ENCODE results near the gene MTG1.
"Not testable (repeated sequence)": the region's sequence is repeated elsewhere in the genome, so short reads cannot be mapped to it uniquely, and the experiment has no call there.

MTG1 gene

DNA sequence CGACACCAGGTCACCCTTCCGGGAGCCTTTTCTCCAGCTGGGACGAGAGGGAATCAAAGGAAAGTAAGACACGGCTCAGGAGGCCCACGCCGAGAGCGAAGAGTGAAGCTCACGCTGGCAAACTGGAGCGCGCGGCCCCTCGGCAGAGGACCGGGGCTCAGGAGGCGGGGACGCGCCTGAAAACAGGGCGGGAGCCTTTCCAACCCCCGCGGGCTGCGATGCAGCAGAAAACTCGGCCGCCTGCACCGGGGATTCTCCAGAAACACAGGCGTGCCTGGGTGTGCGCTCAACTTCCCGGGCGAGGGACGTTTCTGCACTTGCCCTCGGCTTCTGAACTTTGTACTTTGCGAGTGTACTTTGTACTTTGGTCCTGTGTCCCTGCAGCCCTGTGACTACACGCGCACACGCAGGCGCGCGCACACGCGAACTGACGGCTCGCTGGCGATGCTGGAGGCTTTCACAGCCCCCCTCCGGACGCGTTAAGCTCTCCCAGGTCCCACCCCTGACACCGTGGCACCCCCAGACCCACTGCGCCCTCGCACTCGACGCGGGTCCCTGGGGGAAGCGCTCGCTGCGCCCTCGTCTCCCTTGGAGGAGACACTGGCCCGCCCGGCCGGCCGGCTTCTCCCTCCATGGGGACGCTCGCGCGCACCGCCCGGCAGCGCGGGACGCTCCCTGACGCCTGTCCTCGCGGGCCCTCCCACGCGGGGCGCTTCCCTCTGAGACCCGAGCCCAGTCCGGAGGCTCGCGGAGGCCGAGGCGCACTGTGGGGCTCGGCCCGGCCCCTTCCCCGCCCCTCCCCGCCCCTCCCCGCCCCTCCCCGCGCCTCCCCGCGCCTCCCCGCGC is 15.5 kb upstream of the MTG1 start:
- peak; percentile 34 for DNase-seq

DNA sequence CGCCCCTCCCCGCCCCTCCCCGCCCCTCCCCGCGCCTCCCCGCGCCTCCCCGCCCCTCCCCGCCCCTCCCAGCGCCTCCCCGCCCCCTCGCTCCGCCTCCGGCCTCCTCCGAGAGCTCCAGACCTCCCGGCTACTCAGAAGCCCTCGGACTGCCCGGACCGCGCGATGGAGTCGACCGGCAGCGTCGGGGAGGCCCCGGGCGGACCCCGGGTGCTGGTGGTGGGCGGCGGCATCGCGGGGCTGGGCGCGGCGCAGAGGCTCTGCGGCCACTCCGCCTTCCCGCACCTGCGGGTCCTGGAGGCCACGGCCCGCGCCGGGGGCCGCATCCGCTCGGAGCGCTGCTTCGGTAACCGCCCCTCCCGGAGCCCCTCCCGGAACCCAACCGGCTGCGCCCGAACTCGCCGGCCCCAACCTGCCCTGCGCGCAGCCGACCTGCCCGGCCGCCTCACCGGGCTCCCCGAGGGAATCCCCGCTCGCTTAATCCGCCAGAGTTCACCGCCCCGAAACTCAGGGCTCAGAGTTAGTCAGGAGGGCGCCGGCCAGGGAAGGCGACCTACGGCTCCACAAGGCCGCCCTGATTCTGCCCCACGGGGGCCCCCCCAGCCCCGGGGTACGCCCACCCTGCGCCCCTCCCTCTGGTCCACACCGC is 14.7 kb upstream of the MTG1 start, which contains the start of gene PAOX:
Gene PAOX, plus strand, starts transcription at position 111 of the 649 bp plus-strand sequence. Its CDS starts 55 bp downstream, at position 166.
- DNase-seq, result peak; percentile 62

DNA sequence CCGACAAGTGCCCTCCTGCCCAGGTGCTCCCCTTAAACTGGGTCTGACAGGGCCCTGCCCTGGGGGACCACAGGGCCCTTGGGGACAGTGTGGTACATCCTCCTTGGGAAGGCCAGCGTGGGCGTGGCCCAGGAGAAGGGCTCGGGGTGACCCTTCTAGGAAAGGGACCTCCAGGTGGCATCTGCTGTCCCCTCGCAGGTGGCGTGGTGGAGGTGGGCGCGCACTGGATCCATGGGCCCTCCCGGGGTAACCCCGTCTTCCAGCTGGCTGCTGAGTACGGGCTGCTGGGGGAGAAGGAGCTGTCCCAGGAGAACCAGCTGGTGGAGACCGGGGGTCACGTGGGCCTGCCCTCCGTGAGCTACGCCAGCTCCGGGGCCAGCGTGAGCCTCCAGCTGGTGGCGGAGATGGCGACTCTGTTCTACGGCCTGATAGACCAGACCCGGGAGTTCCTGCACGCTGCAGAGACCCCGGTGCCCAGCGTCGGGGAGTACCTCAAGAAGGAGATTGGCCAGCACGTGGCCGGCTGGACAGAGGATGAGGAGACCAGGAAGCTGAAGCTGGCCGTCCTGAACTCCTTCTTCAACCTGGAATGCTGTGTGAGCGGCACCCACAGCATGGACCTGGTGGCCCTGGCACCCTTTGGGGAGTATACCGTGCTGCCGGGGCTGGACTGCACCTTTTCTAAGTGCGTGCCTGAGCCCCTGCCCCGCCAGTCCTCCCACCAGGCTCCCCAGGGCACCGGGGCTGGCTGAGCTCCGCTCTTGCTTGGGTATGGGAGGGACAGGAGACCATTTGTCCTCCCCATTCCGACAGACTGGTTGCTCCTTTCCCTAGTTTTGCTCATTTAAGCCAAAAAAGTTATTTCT is 13.9 kb upstream of the MTG1 start:
- no peak for DNase-seq

DNA sequence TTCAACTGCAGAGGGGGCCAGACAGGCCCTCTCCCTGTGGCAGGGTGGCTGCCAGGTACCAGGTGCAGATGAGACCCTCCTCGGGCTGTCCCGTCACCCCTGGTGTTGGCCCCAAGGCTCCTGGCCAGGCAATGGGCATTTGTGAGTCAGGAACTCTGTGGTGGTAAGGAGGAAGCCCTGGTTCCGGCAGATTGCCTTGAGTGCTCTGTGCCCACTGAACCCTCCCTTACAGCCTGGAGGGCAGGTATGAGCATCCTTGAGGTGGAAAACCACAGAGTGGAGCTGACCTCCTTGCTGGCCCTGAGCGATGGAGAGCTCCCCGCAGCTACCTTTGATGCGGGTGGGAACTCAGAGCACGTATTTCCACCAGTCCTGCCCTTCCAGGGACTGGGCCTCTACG is 12.9 kb upstream of the MTG1 start:
- no peak for DNase-seq

DNA sequence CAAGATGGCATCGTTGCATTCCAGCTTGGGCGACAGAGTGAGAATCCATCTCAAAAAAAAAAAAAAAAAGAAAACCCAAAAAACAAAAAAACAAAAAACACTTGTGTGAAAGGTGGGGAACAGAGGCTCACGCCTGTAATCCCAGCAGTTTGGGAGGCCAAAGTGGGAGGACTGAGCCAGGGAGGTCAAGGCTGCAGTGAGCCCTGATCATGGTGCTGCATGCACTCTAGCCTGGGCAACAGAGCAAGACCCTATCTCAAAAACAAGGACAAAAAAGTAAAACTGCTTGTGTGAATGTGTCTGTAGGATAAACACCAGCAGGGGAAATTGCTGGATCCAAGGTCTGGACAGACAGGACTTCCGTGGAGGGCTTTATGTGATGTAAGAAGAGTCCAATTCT is 10.4 kb upstream of the MTG1 start:
- DNase-seq, result no peak

DNA sequence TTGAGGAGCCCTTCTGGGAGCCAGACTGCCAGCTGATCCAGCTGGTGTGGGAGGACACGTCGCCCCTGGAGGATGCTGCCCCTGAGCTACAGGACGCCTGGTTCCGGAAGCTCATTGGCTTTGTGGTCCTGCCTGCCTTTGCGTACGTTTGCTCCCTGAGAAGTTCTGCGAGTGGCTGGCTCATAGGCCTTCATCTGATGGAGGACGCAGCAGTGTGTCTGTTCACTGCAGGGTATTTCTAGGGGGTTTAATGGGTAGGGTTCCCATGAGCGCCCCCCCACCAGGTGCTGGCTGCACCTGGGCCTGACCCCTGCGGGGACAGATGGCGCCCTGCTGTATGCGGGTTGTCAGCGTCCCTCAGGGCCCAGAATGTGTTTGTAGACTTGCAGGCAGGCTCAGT is 9.9 kb upstream of the MTG1 start:
- no peak for DNase-seq

DNA sequence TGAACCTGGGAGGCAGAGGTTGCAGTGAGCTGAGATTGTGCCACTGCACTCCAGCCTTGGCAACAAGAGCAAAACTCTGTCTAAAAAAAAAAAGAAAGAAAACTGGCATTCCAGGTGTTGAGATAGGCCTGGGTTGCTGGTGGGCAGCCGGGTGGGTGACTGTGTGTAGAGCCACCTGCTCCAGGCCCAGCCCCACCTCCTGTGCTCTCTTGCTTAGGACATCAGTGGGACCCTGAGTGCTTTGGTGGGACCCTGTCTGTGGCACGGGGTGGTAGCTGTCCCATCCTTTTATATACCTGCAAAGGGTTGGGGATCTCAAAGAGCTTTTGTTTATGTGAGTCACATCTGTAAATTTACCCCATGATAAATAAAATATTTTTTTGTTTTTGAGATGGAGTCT is 8.7 kb upstream of the MTG1 start:
- DNase-seq, result no peak

DNA sequence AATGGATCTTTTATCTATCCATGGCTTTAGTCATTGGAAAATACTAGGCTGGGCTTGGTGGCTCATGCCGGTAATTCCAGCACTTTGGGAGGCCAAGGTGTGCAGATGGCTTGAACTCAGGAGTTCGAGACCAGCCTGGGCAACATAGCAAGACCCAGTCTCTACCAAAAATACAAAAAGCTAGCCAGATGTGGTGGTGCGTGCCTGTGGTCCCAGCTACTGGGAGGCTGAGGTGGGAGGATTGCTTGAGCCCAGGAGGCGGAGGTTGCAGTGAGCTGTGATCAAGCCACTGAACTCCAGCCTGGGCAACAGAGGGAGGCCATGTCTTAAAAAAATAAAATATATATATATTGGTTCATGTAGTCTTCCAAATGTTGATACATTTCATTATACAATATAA is 7.0 kb upstream of the MTG1 start:
- not testable (repeated sequence) for DNase-seq

DNA sequence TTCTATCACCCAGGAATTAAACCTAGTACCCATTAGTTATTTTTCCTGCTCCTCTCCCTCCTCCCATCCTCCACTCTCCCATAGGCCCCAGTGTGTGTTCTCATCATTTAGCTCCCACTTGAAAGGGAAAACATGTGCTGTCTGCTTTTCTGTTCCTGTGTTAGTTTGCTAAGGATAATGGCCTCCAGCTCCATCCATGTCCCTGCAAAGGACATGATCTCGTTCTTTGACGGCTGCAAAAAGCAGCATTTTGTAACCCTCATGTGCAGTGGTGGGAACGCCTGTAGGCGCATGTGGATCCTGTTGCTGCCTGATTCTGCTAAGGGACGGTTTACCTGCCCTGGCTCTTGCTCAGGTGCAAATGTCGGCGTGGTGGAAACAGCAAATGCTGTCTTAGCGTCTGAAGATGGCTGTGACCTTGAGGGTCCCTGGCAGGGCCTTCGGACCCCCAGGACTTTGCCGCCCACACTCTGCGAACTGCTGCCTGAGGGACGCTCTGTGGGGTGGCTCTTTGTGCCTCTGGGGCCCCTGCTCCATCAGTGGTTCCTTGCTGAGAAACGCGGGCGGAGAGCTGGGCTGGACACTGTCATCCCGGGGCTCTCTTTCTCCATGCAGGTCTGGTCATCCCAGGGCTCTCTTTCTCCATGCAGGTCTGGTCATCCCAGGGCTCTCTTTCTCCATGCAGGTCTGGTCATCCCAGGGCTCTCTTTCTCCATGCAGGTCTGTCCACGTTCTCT is 5.6 kb upstream of the MTG1 start:
- DNase-seq, result no peak

DNA sequence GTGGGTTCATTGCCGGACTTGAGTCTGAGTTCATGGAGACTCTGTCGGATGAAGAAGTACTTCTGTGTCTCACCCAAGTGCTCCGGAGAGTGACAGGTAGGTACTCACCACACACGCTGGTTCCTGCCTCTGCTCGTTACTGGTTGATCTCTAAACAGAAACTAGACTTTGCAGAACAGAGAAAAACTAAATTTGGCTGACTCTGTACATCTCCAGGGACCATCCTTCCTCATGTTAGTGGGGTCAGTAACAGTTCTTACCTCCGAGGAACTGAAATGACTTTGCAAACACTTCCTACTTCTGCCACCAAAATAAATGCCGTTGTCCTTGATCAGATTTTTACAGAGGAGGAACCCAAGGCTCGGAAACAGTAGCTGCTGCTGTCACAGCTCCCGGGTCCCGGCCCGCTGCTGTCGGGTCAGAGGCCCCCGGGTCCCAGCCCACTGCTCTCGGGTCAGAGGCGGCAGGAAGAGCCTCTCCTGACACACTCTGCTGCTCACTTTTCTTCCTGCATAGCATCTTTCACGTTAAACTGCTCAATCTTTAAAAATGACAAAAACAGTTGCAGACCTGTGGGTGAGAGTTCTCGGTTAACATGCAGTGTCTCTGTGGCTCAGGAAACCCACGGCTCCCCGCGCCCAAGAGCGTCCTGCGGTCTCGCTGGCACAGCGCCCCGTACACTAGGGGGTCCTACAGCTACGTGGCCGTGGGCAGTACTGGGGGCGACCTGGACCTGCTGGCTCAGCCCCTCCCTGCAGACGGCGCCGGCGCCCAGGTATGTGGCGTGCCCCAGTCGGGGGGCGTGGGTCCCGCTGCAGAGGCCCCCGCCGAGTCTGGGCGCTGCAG is 4.8 kb upstream of the MTG1 start:
- DNase-seq, result no peak

DNA sequence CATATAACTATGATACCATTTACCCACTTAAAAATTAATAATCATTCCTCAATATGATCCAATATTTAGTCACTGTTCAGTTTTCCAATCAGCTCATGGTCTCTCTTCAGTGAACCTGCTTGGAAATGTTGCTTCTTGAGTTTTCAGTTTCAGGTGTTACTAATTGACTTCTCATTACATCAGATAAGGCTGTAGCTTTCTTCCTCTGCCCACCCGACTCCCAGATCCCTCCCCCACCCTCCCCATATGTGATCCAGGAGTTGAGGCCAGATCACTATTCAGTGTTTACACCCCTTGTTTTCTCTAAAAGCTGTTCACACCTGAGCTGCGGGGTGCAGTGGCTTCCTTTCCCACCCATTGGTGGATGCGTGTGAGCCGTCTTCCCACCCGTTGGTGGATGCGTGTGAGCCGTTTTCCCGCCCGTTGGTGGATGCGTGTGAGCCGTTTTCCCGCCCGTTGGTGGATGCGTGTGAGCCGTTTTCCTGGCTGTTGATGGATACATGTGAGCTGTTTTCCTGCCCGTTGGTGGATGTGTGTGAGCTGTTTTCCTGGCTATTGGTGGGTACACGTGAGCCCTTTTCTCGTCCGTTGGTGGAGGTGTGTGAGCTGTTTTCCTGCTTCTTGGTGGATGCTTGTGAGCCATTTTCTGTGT is 3.2 kb upstream of the MTG1 start:
- no peak for DNase-seq

DNA sequence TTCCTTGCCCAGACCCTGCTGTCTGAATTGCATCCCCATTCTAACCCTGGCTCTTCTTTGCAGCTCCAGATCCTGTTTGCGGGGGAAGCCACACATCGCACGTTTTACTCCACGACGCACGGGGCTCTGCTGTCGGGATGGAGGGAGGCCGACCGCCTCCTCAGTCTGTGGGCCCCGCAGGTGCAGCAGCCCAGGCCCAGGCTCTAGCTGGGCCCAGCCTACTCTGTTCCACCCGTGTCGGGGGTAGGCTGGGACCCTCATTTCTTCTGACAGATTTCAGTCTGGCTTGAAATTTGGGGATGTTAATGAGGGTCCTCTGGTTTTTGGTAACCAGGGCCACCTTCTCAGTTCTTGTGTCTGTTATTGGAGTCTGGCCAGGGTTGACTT is 2.7 kb upstream of the MTG1 start:
- no peak for DNase-seq

DNA sequence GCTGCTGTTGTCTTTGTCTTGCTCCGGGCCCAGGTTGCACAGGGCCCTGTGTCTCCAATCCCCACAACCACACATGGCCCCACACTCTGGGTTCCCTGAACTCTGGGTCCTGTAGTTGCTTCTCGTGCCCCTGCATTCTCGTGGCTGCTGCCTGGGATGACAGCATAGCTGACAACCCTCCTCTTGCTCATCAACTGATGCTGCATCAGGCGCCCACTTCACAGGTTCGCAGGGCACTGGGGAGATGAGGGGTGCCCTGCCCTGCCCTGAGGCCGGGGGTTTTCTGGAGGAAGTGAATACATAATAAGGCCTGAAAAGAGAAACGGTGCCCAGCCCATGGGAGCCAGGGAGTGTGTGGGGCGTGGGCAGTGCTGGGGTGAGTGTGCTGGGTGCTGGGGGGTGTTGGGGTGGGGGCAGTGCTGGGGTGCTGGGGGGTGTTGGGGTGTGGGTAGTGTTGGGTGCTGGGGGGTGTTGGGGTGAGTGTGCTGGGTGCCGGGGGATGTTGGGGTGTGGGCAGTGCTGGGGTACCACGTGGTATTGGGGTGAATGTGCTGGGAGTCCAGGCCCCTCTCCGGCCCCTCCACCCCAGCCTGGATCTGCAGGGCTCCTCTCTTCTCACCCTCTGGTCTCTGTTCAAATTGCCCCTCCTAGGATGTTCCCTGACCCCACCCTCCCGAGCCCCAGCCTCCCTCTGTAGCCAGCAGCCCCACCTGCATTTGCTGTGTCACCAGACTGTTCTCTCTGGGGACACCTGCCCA is 2.0 kb upstream of the MTG1 start:
- no peak for DNase-seq

DNA sequence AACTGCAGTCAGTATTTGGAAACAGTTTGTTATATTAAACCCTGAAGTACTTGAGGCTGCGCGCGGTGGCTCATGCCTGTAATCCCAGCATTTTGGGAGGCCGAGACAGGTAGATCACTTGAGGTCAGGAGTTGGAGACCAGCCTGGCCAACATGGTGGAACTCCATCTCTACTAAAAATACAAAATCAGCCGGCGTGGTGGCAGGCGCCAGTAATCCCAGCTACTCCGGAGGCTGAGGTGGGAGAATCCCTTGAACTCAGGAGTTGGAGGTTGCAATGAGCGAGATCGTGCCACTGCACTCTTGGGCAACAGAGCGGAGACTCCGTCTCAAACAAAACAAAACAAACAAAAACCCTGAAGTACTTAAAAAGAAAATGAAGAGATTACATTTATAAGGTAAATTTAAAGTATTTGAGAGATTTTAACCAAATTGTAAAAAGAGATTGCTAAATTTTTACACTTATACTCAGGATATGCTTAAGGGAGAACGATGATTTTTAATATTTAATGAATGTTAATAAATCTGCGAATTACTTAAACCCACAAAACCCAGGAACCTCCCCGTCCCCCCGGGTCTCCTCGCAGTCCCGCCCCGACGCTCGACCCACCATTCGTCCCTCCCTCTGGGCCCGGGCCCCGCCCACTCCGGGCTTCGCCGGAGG is 425 bp upstream of the MTG1 start:
- DNase-seq, result no peak

DNA sequence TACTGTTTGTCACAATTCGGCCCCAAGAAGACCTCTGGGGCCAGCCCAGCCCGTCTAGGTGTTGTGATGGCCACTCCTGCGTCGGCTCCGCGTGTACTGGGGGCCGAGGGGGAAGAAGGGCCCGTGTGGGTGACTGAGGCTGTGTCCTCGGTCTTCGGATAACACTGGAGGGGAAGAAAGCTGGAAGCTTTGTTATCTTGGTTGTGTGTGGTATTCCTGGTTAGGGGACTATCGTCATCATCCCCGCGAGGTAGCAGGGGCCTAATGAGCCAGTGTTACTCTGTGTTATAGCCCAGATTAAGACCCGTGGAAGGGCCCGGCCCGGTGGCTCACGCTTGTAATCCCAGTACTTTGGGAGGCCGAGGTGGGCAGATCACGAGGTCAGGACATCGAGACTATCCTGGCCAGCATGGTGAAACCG is 854 bp downstream of the MTG1 start:
- no peak for DNase-seq

DNA sequence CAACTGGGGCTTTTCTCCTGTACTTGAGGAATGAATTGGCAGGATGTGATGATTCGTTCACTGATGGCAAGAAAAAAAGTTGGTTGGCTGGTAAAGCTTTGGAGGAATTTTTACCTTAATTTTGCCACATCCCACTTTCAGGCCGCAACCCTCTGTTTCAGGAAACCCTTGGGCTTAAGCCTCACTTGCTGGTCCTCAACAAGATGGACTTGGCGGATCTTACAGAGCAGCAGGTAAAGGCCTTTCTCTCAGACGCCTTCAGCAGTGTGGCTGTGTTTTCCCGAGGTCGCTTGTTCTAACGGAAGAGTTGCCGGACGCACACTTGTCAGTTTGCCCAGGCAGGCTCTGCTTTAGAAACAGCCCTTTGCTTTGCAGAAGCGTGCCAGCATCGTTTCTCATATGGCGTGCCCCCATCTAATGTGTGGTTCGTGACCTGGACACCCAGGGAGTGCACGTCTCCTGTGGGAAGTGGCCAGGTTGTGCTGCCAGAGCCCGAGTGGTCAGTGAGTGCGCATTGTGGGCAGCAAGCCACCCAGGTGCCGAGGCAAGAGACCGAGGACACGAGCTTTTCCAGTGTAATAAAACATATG is 2.2 kb downstream of the MTG1 start:
- DNase-seq, result no peak

DNA sequence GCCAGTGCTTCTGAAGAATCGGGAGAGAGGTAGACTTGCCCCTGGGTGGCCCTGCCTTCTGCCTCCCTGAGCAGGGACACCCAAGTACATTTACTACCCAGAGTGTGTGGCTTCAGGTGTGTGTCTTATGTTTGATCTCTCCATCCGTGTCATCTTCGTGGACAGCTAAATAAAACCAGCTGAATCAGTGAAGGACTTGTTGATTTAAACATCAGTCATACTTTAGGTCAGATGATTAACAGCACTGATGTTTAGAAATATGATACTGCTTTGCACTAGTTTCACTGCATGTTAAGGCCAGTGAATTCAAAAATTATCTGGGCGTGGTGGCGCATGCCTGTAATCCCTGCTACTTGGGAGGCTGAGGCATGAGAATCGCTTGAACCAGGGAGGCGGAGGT is 4.0 kb downstream of the MTG1 start:
- no peak for DNase-seq

DNA sequence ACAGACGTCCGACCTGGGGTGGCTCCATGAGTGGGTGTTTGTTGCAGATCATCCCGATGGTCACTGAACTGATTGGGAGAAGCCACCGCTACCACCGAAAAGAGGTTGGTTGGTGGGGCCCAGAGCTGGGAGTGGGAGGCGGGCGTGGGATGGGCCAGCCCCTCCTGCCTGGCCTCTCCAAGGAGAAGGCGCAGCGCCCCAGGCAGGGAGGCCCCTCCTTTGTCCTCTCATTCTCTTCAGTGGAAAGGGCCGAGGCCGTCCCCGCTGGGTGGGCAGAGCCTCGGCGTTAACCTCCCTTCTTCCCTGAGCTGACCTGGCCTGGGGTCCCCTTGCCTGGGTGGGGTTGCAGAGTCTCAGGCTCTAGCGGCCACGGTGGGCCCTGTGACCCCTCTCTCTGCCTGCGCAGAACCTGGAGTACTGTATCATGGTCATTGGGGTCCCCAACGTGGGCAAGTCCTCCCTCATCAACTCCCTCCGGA is 5.2 kb downstream of the MTG1 start:
- no peak for DNase-seq

Measured in fibroblast of skin of scalp (primary cell).